IgD-negative memory B cell (primary cell): ENCODE results near the gene TMEM202. TPM values are rescaled to one million over a fixed set of nuclear protein-coding genes. Genes with fewer than 3 reads are reported as not detected.
A peak's percentile ranks its signal among the peaks of the same experiment; 100 is the strongest.
"Not testable (repeated sequence)": the region's sequence is repeated elsewhere in the genome, so short reads cannot be mapped to it uniquely, and the experiment has no call there.

Experiments used
- H3K27ac Mint-ChIP-seq, 3 donors: one replicate each; pipeline ENCODE4 v1.8.0; 2020 to 2022; ENCODE audit warnings: mild to moderate bottlenecking in 3 of 3, mixed read lengths in 3 of 3, moderate library complexity in 1 of 3
- H3K27me3 Mint-ChIP-seq: one replicate; pipeline ENCODE4 v1.8.0; 2021; ENCODE audit warnings: mixed read lengths
- H3K36me3 Mint-ChIP-seq: one replicate; pipeline ENCODE4 v1.8.0; 2020; ENCODE audit warnings: mild to moderate bottlenecking, mixed read lengths
- H3K4me1 Mint-ChIP-seq, 3 donors: one replicate each; pipeline ENCODE4 v1.8.0; 2020 to 2022; ENCODE audit warnings: mixed read lengths in 3 of 3, mild to moderate bottlenecking in 1 of 3
- H3K4me3 Mint-ChIP-seq, 4 donors: one replicate each; pipeline ENCODE4 v1.8.0; 2020 to 2022; ENCODE audit warnings: mild to moderate bottlenecking in 4 of 4, mixed read lengths in 4 of 4, moderate library complexity in 3 of 4
- H3K9me3 Mint-ChIP-seq, 3 donors: one replicate each; pipeline ENCODE4 v1.8.0; 2020 to 2021; ENCODE audit warnings: mixed read lengths in 3 of 3, mild to moderate bottlenecking in 1 of 3
- polyA plus RNA-seq: library from polyadenylated mRNA; unstranded; fragments of 300-500 nt; fragmentation: Illumina TruSeq; gene quantifications from one replicate; pipeline ENCODE4 v1.2.3, GENCODE V29; 2021

The TMEM202 gene
- polyA plus RNA-seq, 1 donor from 2014 or later: not detected

GRCh38 chr15:72419768-72420167 is 21.7 kb downstream of the TMEM202 start:
- H3K27me3 Mint-ChIP-seq, H3K4me3 Mint-ChIP-seq, H3K9me3 Mint-ChIP-seq, H3K4me1 Mint-ChIP-seq, H3K27ac Mint-ChIP-seq, H3K36me3 Mint-ChIP-seq: not testable (repeated sequence)

GRCh38 chr15:72420576-72420975 is 22.5 kb downstream of the TMEM202 start:
- Mint-ChIP-seq H3K9me3 (peaks cover 0 to 10% (median 7%) of the 10 kb centered on the region in 3 donors), H3K4me1 (peaks cover 2 to 4% (median 3%) of the 10 kb centered on the region in 3 donors), H3K27ac (no peak overlapping the region), H3K36me3 (peaks cover 3% of the 10 kb centered on the region), H3K27me3 (no peaks in the 10 kb centered on the region), H3K4me3 (peak overlapping the region in 1 of 4 donors; percentile 30)

DNA sequence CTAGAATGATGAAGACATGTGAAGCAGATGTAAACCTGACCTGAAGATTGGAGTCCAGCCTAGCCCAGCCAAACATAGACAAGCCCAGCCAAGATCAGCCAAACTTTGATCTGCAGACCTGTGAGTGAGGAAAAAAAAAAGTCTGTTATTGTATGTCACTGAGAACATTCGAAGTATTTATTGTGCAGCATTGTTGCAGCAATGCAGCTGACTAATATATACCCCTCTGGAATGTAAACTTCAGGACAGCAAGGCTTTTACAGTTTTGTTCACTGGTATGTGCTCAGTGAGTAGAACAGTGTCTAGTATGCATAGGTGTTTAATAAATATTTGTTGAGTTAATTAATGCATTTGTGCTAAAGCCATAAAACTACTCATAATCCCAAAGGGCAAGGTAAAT is 23.4 kb downstream of the TMEM202 start:
- peaks cover 3% of the 10 kb centered on the region for H3K36me3 Mint-ChIP-seq
- peaks cover 0 to 14% (median 8%) of the 10 kb centered on the region in 3 donors for H3K9me3 Mint-ChIP-seq
- peaks cover 2 to 4% (median 3%) of the 10 kb centered on the region in 3 donors for H3K4me1 Mint-ChIP-seq
- H3K4me3 Mint-ChIP-seq: no peak overlapping the region
- H3K27ac Mint-ChIP-seq: no peak overlapping the region
- no peaks in the 10 kb centered on the region for H3K27me3 Mint-ChIP-seq

DNA sequence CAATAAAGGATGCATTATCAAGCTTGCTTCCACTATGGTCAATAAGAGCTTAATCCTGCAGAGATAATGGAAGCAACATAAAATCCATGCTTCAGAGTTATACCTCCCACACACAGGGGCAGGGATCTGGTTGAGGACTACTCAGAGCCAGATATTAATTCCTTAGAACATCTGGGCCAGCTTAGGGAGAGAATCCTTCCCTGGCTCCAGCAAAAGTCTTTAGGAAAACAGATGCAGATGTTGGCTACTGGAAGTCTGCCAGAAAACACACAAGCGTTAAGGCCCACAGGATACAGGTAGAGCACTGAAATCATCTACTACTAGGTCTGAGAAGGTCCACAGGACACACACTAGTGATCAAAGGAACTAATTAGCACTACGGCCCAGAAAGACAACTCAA is 25.2 kb downstream of the TMEM202 start:
- H3K36me3 Mint-ChIP-seq: peaks cover 3% of the 10 kb centered on the region
- no peak overlapping the region for H3K4me3 Mint-ChIP-seq
- peaks cover 5 to 24% (median 8%) of the 10 kb centered on the region in 3 donors for H3K9me3 Mint-ChIP-seq
- no peak overlapping the region for H3K27ac Mint-ChIP-seq
- H3K27me3 Mint-ChIP-seq: no peaks in the 10 kb centered on the region
- peaks cover 2 to 4% (median 3%) of the 10 kb centered on the region in 3 donors for H3K4me1 Mint-ChIP-seq

- H3K27me3 Mint-ChIP-seq: no peaks in the 10 kb centered on the region
- H3K27ac Mint-ChIP-seq: no peak overlapping the region
- H3K9me3 Mint-ChIP-seq: peaks cover 5 to 21% (median 8%) of the 10 kb centered on the region in 3 donors
- H3K36me3 Mint-ChIP-seq: peaks cover 3% of the 10 kb centered on the region
- no peaks in the 10 kb centered on the region for H3K4me1 Mint-ChIP-seq
- no peak overlapping the region for H3K4me3 Mint-ChIP-seq
Observed at GRCh38 chr15:72426753-72427152, 28.6 kb downstream of the TMEM202 start.

DNA sequence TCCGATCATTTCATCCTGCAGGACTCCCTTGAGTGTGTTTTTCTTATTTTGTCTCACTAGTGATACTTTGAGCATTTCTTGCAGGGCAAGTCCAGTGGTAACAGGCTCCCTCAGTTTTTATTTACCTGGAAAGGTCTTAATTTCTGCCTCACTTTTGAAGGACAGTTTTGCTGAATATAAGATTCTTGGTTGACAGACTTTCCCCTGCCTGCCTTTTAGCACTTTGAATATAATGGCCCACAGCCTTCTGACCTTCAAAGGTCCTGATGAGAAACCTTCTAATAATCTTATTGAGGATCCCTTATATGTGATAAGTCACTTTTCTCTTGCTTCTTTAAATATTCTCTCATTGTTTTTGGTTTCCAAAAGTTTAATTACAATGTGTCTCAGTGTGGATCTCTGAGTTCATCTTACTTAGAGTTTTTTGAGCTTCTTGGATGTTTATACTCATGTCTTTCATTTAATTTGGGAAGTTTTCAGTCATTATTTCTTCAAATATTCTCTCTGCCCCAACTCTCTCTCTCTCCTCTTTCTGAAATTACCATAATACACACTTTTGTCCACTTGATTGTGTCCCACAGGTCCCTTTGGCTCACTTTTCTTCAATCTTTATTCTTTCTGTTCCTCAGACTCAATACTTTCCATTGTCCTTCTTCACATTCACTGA is 39.7 kb downstream of the TMEM202 start:
- peaks cover 0 to 2% (median 0%) of the 10 kb centered on the region in 3 donors for H3K4me1 Mint-ChIP-seq
- peaks cover 1% of the 10 kb centered on the region for H3K36me3 Mint-ChIP-seq
- peak overlapping the region in 1 of 4 donors; percentile 27 for H3K4me3 Mint-ChIP-seq
- peaks cover 12 to 19% (median 14%) of the 10 kb centered on the region in 3 donors for H3K9me3 Mint-ChIP-seq
- no peak overlapping the region for H3K27ac Mint-ChIP-seq
- peaks cover 12% of the 10 kb centered on the region for H3K27me3 Mint-ChIP-seq

DNA sequence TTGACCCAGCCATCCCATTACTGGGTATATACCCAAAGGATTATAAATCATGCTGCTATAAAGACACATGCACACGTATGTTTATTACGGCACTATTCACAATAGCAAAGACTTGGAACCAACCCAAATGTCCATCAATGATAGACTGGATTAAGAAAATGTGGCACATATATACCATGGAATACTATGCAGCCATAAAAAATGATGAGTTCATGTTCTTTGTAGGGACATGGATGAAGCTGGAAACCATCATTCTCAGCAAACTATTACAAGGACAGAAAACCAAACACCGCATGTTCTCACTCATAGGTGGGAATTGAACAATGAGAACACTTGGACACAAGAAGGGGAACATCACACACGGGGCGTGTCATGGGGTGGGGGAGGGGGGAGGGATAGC is 44.7 kb downstream of the TMEM202 start:
- H3K36me3 Mint-ChIP-seq, H3K4me3 Mint-ChIP-seq, H3K27me3 Mint-ChIP-seq, H3K9me3 Mint-ChIP-seq, H3K4me1 Mint-ChIP-seq, H3K27ac Mint-ChIP-seq: not testable (repeated sequence)

DNA sequence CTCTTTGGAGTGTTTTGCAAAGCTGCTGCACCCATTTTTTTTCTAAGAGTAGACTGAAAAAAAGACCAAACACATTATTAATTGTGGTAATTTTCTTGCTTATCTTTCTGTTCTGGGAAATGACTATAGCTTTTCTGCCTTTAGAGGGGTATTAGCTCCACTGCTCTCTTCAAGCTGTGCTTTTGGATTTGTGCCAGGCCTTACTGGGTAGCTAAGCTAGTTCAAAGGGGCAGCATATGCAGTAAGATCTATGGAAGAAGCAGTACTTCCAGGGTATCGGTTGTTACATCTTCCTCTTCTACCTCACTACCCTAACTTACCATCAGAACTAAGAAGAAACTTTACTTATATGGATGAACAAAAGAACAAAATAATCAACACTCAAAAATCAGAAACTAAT is 47.3 kb downstream of the TMEM202 start:
- H3K27me3 Mint-ChIP-seq: peaks cover 3% of the 10 kb centered on the region
- H3K4me1 Mint-ChIP-seq: no peaks in the 10 kb centered on the region
- no peaks in the 10 kb centered on the region for H3K9me3 Mint-ChIP-seq
- H3K4me3 Mint-ChIP-seq: no peak overlapping the region
- no peak overlapping the region for H3K27ac Mint-ChIP-seq
- no peaks in the 10 kb centered on the region for H3K36me3 Mint-ChIP-seq

GRCh38 chr15:72450805-72451204 is 52.7 kb downstream of the TMEM202 start:
- Mint-ChIP-seq H3K27me3 (no peaks in the 10 kb centered on the region), H3K9me3 (no peaks in the 10 kb centered on the region), H3K36me3 (no peaks in the 10 kb centered on the region), H3K27ac (no peak overlapping the region), H3K4me3 (no peak overlapping the region), H3K4me1 (no peaks in the 10 kb centered on the region)

DNA sequence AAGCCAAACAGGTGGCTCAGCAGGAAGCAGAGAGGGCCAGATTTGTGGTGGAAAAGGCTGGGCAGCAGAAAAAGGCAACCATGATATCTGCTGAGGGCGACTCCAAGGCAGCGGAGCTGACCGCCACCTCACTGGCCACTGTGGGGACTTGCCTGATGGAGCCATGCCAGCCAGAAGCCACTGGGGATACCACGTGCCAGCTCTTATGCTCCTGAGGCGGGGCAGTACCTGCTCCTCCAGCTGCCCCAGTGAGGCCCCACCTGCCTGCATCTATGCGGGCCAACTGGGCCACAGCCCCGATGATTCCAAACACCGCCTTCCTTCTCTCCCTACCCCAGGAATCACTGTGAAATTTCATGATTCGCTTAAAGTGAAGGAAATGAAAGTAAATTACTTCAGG is 53.1 kb downstream of the TMEM202 start:
- no peak overlapping the region for H3K4me3 Mint-ChIP-seq
- no peaks in the 10 kb centered on the region for H3K4me1 Mint-ChIP-seq
- no peaks in the 10 kb centered on the region for H3K9me3 Mint-ChIP-seq
- H3K36me3 Mint-ChIP-seq: no peaks in the 10 kb centered on the region
- no peaks in the 10 kb centered on the region for H3K27me3 Mint-ChIP-seq
- no peak overlapping the region for H3K27ac Mint-ChIP-seq

GRCh38 chr15:72456684-72457083 is 58.6 kb downstream of the TMEM202 start:
- Mint-ChIP-seq H3K4me1 (peaks cover 4 to 5% (median 5%) of the 10 kb centered on the region in 3 donors), H3K4me3 (no peak overlapping the region), H3K27ac (peak overlapping the region in 1 of 3 donors; percentile 28), H3K27me3 (peaks cover 1% of the 10 kb centered on the region), H3K9me3 (no peaks in the 10 kb centered on the region), H3K36me3 (no peaks in the 10 kb centered on the region)

Other genes starting within 250 kb of the TMEM202 start
- not detected for gene GRAMD2A, start 200.5 kb upstream of the TMEM202 start, polyA plus RNA-seq
- gene PKM, start 167.1 kb upstream of the TMEM202 start, polyA plus RNA-seq: 360 TPM
- gene PARP6, start 125.8 kb upstream of the TMEM202 start, polyA plus RNA-seq: 34.4 TPM
- gene CELF6, start 78.1 kb upstream of the TMEM202 start, polyA plus RNA-seq: 0.19 TPM
- gene HEXA, start 22.3 kb upstream of the TMEM202 start, polyA plus RNA-seq: 102 TPM
- gene ARIH1, start 76.0 kb downstream of the TMEM202 start, polyA plus RNA-seq: 24.4 TPM